ENCODE data around the gene IRGC. TPM values are rescaled to one million over a fixed set of nuclear protein-coding genes. Genes with fewer than 3 reads are reported as not detected.

Gene IRGC
- total RNA-seq, 2 experiments from 2014 or later = not detected

GRCh38 chr19:43674183-43674582, 41.7 kb upstream of the IRGC start:
- H3K27ac Mint-ChIP-seq = no peak overlapping the region
- no peaks in the 10 kb centered on the region for H3K27me3 Mint-ChIP-seq
- no peak overlapping the region for H3K4me3 ChIP-seq (ENCODE audit: low read length)
- intact Hi-C loops (cut with DNase I, micrococcal nuclease) = loop anchor here in 1 of 2 experiments (5.0 to 10.0 kb wide), 2 partner anchors 68 to 111 kb away; partner anchors contain the start of gene KCNN4
- H3K4me3 Mint-ChIP-seq = no peak overlapping the region
- H3K4me1 Mint-ChIP-seq (ENCODE audit: low read depth) = peaks cover 14% of the 10 kb centered on the region
- POLR2A ChIA-PET = interaction anchor here (1.1 kb wide), 1 partner anchor 27 kb away, joined by 3 read pairs; no protein-coding TSS in a partner anchor
- peak overlapping the region in 1 of 2 donors; percentile 70 for H3K27ac ChIP-seq (ENCODE audit: low read depth in 1 of 2, low read length in 2 of 2)
- DNase-seq (peak in 2 of 14 experiments; percentile 67 to 79), ATAC-seq (ENCODE audit: poor library complexity) (no peak)
- H3K36me3 ChIP-seq (ENCODE audit: insufficient read depth, low read length) = no peaks in the 10 kb centered on the region
- H3K4me1 ChIP-seq (ENCODE audit: insufficient read depth, low read length) = peaks cover 18% of the 10 kb centered on the region
- H3K9me3 ChIP-seq (ENCODE audit: control insufficient read depth in 1 of 2, insufficient read depth in 1 of 2, low read length in 2 of 2) = no peaks in the 10 kb centered on the region
- H3K36me3 Mint-ChIP-seq (ENCODE audit: low read depth) = no peaks in the 10 kb centered on the region
- no peak for TF ChIP-seq CTCF (IDR thresholded peaks at IDR 0.05)
- H3K9me3 Mint-ChIP-seq = no peaks in the 10 kb centered on the region
- CTCF ChIA-PET = interaction anchor here (1.2 kb wide), 1 partner anchor 71 kb away, joined by 5 read pairs; no protein-coding TSS in a partner anchor
- H3K27me3 ChIP-seq (ENCODE audit: control insufficient read depth in 1 of 2, insufficient read depth in 2 of 2, low read length in 2 of 2) = no peaks in the 10 kb centered on the region

GRCh38 chr19:43674596-43674995, 41.3 kb upstream of the IRGC start:
- intact Hi-C loops (cut with DNase I, micrococcal nuclease) = loop anchor here in 1 of 2 experiments (5.0 to 10.0 kb wide), 2 partner anchors 68 to 110 kb away; partner anchors contain the start of gene KCNN4
- no peak for ATAC-seq (ENCODE audit: poor library complexity)
- ChIA-PET POLR2A (no interaction called here), CTCF (no interaction called here)
- peak overlapping the region in 1 of 2 donors; percentile 70 for H3K27ac ChIP-seq (ENCODE audit: low read depth in 1 of 2, low read length in 2 of 2)
- Mint-ChIP-seq H3K9me3 (no peaks in the 10 kb centered on the region), H3K4me3 (no peak overlapping the region), H3K27ac (no peak overlapping the region), H3K27me3 (no peaks in the 10 kb centered on the region), H3K36me3 (ENCODE audit: low read depth) (no peaks in the 10 kb centered on the region), H3K4me1 (ENCODE audit: low read depth) (peaks cover 13% of the 10 kb centered on the region)
- DNase-seq = peak in 2 of 14 experiments; percentile 40 to 58
- TF ChIP-seq CTCF (IDR thresholded peaks at IDR 0.05) = no peak
- no peaks in the 10 kb centered on the region for H3K36me3 ChIP-seq (ENCODE audit: insufficient read depth, low read length)
- no peaks in the 10 kb centered on the region for H3K27me3 ChIP-seq (ENCODE audit: control insufficient read depth in 1 of 2, insufficient read depth in 2 of 2, low read length in 2 of 2)
- H3K4me3 ChIP-seq (ENCODE audit: low read length) = no peak overlapping the region
- peaks cover 14% of the 10 kb centered on the region for H3K4me1 ChIP-seq (ENCODE audit: insufficient read depth, low read length)
- H3K9me3 ChIP-seq (ENCODE audit: control insufficient read depth in 1 of 2, insufficient read depth in 1 of 2, low read length in 2 of 2) = no peaks in the 10 kb centered on the region

DNA sequence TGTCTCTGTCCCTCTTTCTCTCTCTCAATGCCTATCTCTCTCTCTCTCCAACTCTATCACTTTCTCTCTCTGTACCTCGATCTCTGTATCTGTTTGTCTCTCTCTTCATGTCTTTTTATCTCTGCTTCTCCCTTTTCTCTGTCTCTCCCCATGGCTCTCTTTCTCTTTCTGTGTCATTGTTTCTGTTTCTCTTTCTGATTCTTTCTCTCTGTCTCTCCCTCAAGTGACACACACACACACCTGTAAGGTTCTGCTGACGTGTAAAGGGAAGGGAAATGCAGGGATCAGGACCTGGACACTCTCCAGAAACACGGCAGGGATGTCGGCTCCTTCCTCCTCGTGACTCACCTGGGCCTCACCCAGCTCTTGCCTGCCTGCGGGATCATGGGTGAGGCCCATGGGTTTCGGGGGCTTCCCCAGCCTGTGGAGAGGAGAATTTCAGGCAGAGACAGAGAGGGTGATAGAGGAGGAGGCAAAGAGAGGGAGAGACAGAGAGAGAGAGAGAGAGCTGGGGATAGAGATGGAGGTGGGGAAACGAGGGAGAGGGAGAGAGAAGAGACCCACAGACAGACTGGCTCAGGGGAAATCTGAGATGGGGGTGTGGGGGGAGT, 40.5 kb upstream of the IRGC start:
- ATAC-seq (ENCODE audit: poor library complexity) (no peak), DNase-seq (peak in 2 of 14 experiments; percentile 40 to 54)
- Histone ChIP-seq H3K4me3 (ENCODE audit: low read length) (no peak overlapping the region), H3K27ac (ENCODE audit: low read depth in 1 of 2, low read length in 2 of 2) (no peak overlapping the region), H3K27me3 (ENCODE audit: control insufficient read depth in 1 of 2, insufficient read depth in 2 of 2, low read length in 2 of 2) (no peaks in the 10 kb centered on the region), H3K4me1 (ENCODE audit: insufficient read depth, low read length) (peaks cover 7% of the 10 kb centered on the region), H3K9me3 (ENCODE audit: control insufficient read depth in 1 of 2, insufficient read depth in 1 of 2, low read length in 2 of 2) (no peaks in the 10 kb centered on the region), H3K36me3 (ENCODE audit: insufficient read depth, low read length) (no peaks in the 10 kb centered on the region)
- ChIA-PET CTCF (no interaction called here), POLR2A (no interaction called here)
- no peak overlapping the region for H3K27ac Mint-ChIP-seq
- H3K9me3 Mint-ChIP-seq = no peaks in the 10 kb centered on the region
- H3K27me3 Mint-ChIP-seq = no peaks in the 10 kb centered on the region
- H3K4me1 Mint-ChIP-seq (ENCODE audit: low read depth) = peaks cover 6% of the 10 kb centered on the region
- intact Hi-C loops (cut with DNase I, micrococcal nuclease) = loop anchor here in 1 of 2 experiments (10.0 kb wide), 1 partner anchor 109 kb away; the partner anchor contains the start of gene KCNN4
- H3K4me3 Mint-ChIP-seq = no peak overlapping the region
- H3K36me3 Mint-ChIP-seq (ENCODE audit: low read depth) = no peaks in the 10 kb centered on the region
- TF ChIP-seq CTCF (IDR thresholded peaks at IDR 0.05) = no peak
